HFF-Myc (cell line): ENCODE results near the gene ALPK1.

Source experiments
- DNase-seq: peaks from one replicate; pipeline ENCODE4 v3.0.0-alpha.2; 2011; ENCODE audit warnings: low read depth; ENCODE audit errors: extremely low read depth
- H3K4me3 ChIP-seq: replicated peaks from 2 replicates; pipeline ENCODE4 v1.5.1; 2011; ENCODE audit warnings: low read depth, mild to moderate bottlenecking, control low read depth, low read length
- CTCF ChIP-seq: IDR thresholded peaks from 2 replicates; pipeline ENCODE4 v1.5.1; 2012; ENCODE audit warnings: mild to moderate bottlenecking, low read depth, low read length, control low read depth; ENCODE audit errors: missing control alignments

Gene ALPK1

DNA sequence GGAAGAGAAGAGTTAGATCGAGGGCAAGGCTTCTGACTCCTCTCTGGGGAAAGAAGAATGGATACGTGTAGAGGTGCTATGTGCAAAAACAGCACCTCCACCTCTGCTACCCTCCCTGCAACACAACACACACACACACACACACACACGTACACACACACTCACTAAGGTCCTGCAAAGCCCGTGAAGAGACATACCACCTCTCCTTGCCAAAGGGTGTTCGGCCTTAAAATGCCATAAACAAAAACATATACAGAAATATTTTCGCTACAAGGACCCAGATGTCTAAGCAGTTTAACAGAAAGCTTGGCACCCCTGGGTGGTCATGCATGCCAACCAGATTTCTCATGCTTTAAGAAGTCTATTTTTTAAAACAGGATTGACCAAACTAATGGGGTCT lies 13.0 kb upstream of the ALPK1 start:
- peak overlapping the region; percentile 65 for H3K4me3 ChIP-seq
- DNase-seq: no peak
- TF ChIP-seq CTCF: no peak

DNA sequence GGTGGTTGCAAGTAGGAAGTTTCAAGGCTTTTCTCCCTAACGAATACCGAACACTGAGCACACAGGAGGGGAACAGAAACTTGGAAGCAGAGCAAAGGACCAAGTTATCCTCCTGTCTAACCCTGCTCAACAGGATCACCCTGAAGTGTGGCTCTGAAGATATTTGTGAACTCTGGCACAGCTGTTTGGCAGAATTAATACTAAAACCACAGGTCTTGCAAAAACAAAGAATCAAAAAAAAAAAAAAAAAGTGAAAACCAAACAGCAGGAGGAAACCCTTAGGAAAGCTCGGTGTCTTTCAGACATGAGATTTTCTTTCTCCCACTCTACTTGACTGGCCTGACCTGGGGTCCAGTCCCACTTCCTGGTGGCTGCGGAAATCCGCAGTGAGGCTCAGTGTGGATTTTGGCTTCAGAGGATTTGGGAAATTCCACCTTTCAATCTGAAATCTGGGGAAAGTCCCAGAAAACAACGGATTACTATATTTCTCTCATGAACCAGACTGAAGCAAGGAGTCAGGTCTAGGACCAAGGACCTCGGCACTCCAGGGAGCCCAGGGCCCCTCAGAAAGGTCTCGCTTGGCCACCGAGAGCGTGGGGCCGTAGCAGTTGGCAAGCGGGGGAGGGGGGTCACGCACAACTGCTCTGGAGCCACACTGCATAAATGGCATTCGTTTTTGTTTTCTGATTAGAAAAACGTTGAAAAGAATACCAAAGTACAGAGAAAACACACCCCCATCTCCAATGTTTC lies 12.3 kb upstream of the ALPK1 start:
- H3K4me3 ChIP-seq: peak overlapping the region; percentile 65
- no peak for TF ChIP-seq CTCF
- no peak for DNase-seq

DNA sequence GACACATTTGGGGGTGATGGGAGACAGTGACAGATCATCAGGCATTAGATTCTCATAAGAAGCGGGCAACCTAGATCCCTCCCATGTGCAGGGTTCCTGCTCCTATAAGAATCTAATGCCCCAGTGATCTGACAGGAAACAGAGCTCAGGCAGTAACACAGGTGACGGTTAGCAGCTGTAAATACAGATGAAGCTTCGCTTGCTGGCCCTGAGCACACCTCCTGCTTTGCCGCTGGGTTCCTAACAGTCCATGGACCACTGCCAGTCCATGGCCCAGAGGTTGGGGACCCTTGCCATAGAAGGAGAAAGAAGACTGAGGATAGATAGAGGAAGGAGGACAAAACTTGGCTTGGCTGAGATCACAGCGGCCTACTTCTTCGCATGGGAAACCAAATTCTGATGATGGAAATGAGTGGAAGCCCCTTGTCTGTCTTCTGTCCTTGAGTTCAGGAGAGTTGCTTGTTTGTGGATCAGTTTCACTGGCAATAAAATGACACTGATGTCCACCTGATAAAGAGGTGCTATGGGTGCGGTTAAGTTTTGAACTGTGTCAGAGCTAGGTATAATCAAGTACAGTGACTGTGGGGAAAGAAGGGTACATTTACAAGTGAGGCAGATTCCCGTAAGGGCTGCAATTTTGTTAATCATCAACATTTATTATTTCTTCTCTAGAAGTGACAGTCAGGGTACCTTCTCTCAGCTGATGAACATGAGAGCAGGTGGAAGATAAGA lies 9.7 kb upstream of the ALPK1 start:
- DNase-seq: no peak
- H3K4me3 ChIP-seq: no peak overlapping the region
- TF ChIP-seq CTCF: no peak

DNA sequence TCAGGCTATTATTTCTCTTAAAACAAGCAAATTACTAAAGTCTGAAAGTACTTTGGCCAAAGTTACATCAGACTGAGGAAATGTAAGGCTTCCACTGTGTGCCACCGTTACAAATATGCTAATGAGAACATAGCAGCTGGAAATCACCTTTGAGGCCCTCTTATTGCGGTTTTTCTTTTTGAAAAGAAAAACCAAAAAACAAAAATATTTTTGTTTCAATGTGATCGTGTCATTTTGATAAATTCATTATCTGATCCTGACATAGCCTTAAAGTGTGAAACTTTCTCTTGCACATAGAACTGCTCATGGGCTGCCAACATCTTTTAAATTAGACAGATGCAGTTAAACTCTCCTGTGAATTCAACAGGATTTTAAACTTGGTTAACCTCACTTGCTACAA lies 8.7 kb upstream of the ALPK1 start:
- no peak for DNase-seq
- TF ChIP-seq CTCF: no peak
- no peak overlapping the region for H3K4me3 ChIP-seq

GRCh38 chr4:112289407-112290253 lies 7.5 kb upstream of the ALPK1 start:
- DNase-seq: no peak
- H3K4me3 ChIP-seq: no peak overlapping the region
- TF ChIP-seq CTCF: no peak

- H3K4me3 ChIP-seq: no peak overlapping the region
- DNase-seq: no peak
- TF ChIP-seq CTCF: no peak
Observed at GRCh38 chr4:112290341-112290740, 6.8 kb upstream of the ALPK1 start.
